ENCODE data around the gene LYL1. TPM values are rescaled to one million over a fixed set of nuclear protein-coding genes. Genes with fewer than 3 reads are reported as not detected.

The LYL1 gene
- total RNA-seq, 4 donors from 2014 or later: 5.5 to 29.9 (median 20.5) TPM

GRCh38 chr19:13121551-13122274 is 19.1 kb upstream of the LYL1 start:
- ATAC-seq (ENCODE audit: low FRiP score) (no peak), DNase-seq (ENCODE audit: low spot score) (no peak)
- TF ChIP-seq CTCF (IDR thresholded peaks at IDR 0.05): no peak

GRCh38 chr19:13120817-13121216 is 18.2 kb upstream of the LYL1 start:
- no peak for TF ChIP-seq CTCF (IDR thresholded peaks at IDR 0.05)
- ATAC-seq (ENCODE audit: low FRiP score): no peak
- DNase-seq (ENCODE audit: low spot score): no peak

- no peak for TF ChIP-seq CTCF (IDR thresholded peaks at IDR 0.05)
- DNase-seq (ENCODE audit: low spot score): no peak
Measured at GRCh38 chr19:13120031-13120430, 17.4 kb upstream of the LYL1 start.

GRCh38 chr19:13119627-13120026 is 17.0 kb upstream of the LYL1 start:
- DNase-seq (ENCODE audit: low spot score) (no peak), ATAC-seq (ENCODE audit: low FRiP score) (no peak)
- no peak for TF ChIP-seq CTCF (IDR thresholded peaks at IDR 0.05)

More at GRCh38 chr19:13120031-13120430, 17.4 kb upstream of the LYL1 start:
- no peak for ATAC-seq (ENCODE audit: low FRiP score)

GRCh38 chr19:13118424-13119193 is 16.0 kb upstream of the LYL1 start:
- DNase-seq (ENCODE audit: low spot score) (no peak), ATAC-seq (ENCODE audit: low FRiP score) (peak; percentile 41)
- TF ChIP-seq CTCF (IDR thresholded peaks at IDR 0.05): no peak

- DNase-seq (ENCODE audit: low spot score) (no peak), ATAC-seq (ENCODE audit: low FRiP score) (peak; percentile 86)
- TF ChIP-seq CTCF (IDR thresholded peaks at IDR 0.05): no peak
Measured at GRCh38 chr19:13117772-13118423, 15.2 kb upstream of the LYL1 start, which contains the start of gene NACC1. TSS of gene NACC1 (plus strand) at chr19:13118264. CDS start at chr19:13135208, 16,944 bp downstream.

Measured in omental fat pad (tissue), 4 donors.